GM12891 (cell line): ENCODE data around the gene SERPINB6.

Experiments used
- PAX5 ChIP-seq: IDR thresholded peaks from 2 replicates; pipeline ENCODE4 v1.6.1; 2011; ENCODE audit warnings: low read length, moderate library complexity, mild to moderate bottlenecking; ENCODE audit not compliant: insufficient read depth, severe bottlenecking
- POLR2A ChIP-seq: IDR thresholded peaks from 2 replicates; pipeline ENCODE4 v1.6.1; 2011; ENCODE audit warnings: low read depth, low read length, control low read depth
- POLR2AphosphoS5 ChIP-seq: IDR thresholded peaks from 2 replicates; pipeline ENCODE4 v1.6.1; 2011; ENCODE audit warnings: low read depth, low read length, control low read depth
- POU2F2 ChIP-seq: IDR thresholded peaks from 2 replicates; pipeline ENCODE4 v1.6.1; 2011; ENCODE audit warnings: low read depth, mild to moderate bottlenecking, control low read depth, low read length, moderate library complexity
- SPI1 ChIP-seq: IDR thresholded peaks from 2 replicates; pipeline ENCODE4 v1.6.1; 2011; ENCODE audit warnings: low read depth, low read length, control low read depth
- TAF1 ChIP-seq: IDR thresholded peaks from 2 replicates; pipeline ENCODE4 v1.6.1; 2011; ENCODE audit warnings: low read depth, low read length, control low read depth

GRCh38 chr6:2976571-2977085 is 5.3 kb upstream of the SERPINB6 start:
- no peak for TF ChIP-seq POLR2A
- no peak for TF ChIP-seq TAF1
- no peak for TF ChIP-seq POLR2AphosphoS5
- TF ChIP-seq POU2F2 = no peak
- no peak for TF ChIP-seq SPI1
- TF ChIP-seq PAX5 = no peak
